Measurements from ENCODE around the gene AQP10.

- peak; percentile 50 to 69 (median 50) for TF ChIP-seq CTCF (IDR thresholded peaks at IDR 0.05)
- TF ChIP-seq POLR2AphosphoS5 (IDR thresholded peaks at IDR 0.05): peak in 1 of 2 donors; percentile 3
These were observed 24.3 kb downstream of the AQP10 start for GRCh38 chr1:154344977-154345837.

Measured in esophagus muscularis mucosa (tissue), 3 donors.